SK-N-SH treated with all-trans-retinoic acid at 6 μM for 48 hours (cell line): Measurements from ENCODE around the gene RFX4.

Source experiments
- ARNTL ChIP-seq: fragments of 450-650 bp; formaldehyde crosslinking; IDR thresholded peaks from 2 replicates; pipeline ENCODE4 v1.5.0; 2020; ENCODE audit warnings: low read depth, mild to moderate bottlenecking, moderate library complexity, borderline replicate concordance
- CSDC2 ChIP-seq: fragments of 250-450 bp; sonication (Bioruptor Pico); IDR thresholded peaks from 2 replicates; pipeline ENCODE4 v1.5.0; 2020; ENCODE audit warnings: mild to moderate bottlenecking, moderate library complexity
- CSRNP3 ChIP-seq: fragments of 250-450 bp; sonication (Bioruptor Pico); IDR thresholded peaks from 2 replicates; pipeline ENCODE4 v1.5.1; 2021; ENCODE audit warnings: mild to moderate bottlenecking, moderate library complexity
- ESRRG ChIP-seq: fragments of 250-450 bp; sonication (Bioruptor Pico); IDR thresholded peaks from 2 replicates; pipeline ENCODE4 v1.6.1; 2021; ENCODE audit warnings: mild to moderate bottlenecking
- OSR1 ChIP-seq: fragments of 250-450 bp; sonication (Bioruptor Pico); IDR thresholded peaks from 2 replicates; pipeline ENCODE4 v1.8.0; 2022; ENCODE audit warnings: moderate library complexity, mild to moderate bottlenecking, inconsistent platforms
- SNAI2 ChIP-seq: fragments of 250-450 bp; sonication (Bioruptor Pico); IDR thresholded peaks from 2 replicates; pipeline ENCODE4 v1.5.0; 2020; ENCODE audit warnings: mild to moderate bottlenecking, moderate library complexity
- ZFP3 ChIP-seq: fragments of 250-450 bp; sonication (Bioruptor Pico); IDR thresholded peaks from 2 replicates; pipeline ENCODE4 v1.5.0; 2020; ENCODE audit warnings: mild to moderate bottlenecking, moderate library complexity
- TF ChIP-seq, protein P1 (sequence below): fragments of 250-450 bp; sonication (Bioruptor Pico); IDR thresholded peaks from 2 replicates; pipeline ENCODE4 v1.8.0; 2020; ENCODE audit warnings: mild to moderate bottlenecking, moderate library complexity, borderline replicate concordance

DNA sequence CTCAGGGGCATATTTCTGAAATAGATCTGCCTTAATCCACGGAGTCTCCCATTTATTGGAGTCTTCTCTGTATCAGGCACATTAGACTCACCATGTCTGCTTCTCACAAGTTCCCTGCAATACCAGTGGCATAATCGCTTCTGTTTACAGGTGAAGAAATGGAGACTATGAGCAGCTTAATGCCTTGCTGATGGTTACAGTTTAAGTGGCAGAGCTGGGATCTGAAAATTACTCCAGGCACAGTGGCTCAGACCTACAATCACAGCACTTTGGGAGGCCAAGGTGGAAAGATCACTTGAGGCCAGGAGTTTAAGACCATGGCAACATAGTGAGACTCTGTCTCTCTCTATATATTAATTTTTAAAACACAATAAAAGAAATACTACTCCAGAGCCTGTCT, 184.4 kb downstream of the RFX4 start:
- TF ChIP-seq, protein P1, sequence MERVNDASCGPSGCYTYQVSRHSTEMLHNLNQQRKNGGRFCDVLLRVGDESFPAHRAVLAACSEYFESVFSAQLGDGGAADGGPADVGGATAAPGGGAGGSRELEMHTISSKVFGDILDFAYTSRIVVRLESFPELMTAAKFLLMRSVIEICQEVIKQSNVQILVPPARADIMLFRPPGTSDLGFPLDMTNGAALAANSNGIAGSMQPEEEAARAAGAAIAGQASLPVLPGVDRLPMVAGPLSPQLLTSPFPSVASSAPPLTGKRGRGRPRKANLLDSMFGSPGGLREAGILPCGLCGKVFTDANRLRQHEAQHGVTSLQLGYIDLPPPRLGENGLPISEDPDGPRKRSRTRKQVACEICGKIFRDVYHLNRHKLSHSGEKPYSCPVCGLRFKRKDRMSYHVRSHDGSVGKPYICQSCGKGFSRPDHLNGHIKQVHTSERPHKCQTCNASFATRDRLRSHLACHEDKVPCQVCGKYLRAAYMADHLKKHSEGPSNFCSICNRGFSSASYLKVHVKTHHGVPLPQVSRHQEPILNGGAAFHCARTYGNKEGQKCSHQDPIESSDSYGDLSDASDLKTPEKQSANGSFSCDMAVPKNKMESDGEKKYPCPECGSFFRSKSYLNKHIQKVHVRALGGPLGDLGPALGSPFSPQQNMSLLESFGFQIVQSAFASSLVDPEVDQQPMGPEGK = no peak
- TF ChIP-seq CSRNP3 (CRISPR knock-in tag) (no peak), SNAI2 (CRISPR knock-in tag) (no peak), ARNTL (CRISPR knock-in tag) (no peak), OSR1 (CRISPR knock-in tag) (no peak), ESRRG (CRISPR knock-in tag) (no peak), ZFP3 (CRISPR knock-in tag) (no peak), CSDC2 (no peak)
